ENCODE results near the gene COL11A2. TPM values are rescaled to one million over a fixed set of nuclear protein-coding genes. Genes with fewer than 3 reads are reported as not detected.

COL11A2 gene
- polyA plus RNA-seq, 1 donor from 2014 or later = 9.8 TPM

DNA sequence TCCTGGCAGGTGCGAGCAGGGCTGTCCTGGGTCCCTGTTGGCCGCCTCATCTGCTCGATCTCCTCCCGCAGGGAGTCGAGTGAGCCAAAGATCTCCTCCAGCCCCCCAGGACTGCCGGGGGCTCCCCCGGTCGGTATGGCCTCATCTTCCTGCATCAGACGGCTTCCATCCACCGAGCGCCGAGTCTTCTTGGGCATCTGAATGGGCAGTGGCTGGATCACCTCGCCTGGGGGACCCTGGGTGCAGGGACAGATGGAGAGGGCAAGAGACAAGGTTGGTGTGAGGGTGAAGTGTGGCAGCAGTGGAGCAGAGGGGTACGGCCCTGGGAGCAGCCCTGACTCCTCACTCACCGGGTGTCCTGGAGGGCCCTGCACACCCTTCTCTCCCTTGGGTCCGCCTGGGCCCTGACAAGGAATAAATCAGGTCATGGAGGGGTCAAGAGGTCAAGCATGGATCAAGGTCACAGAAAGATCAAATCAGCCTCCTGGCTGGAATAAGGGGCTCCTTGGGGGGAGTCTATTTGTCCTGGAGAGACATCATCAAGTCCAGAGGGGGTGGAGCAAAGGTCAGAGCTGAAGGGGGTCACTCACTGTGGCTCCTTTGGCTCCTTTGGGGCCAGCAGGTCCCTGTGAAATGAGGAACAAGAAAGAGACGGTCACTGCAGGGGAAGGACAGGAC, 26.5 kb downstream of the COL11A2 start:
- Histone ChIP-seq H3K36me3 (ENCODE audit: insufficient read depth, low read length) (no peaks in the 10 kb centered on the region), H3K9ac (ENCODE audit: low read length) (no peak overlapping the region), H3K4me2 (ENCODE audit: low read length) (no peak overlapping the region), H3K9me3 (ENCODE audit: low read length) (no peaks in the 10 kb centered on the region), H2AFZ (ENCODE audit: low read depth, low read length) (no peak overlapping the region), H3K27me3 (ENCODE audit: insufficient read depth, low read depth, low read length) (peaks cover 8% of the 10 kb centered on the region), H3K4me3 (ENCODE audit: low read length) (no peak overlapping the region), H4K20me1 (ENCODE audit: insufficient read depth) (no peaks in the 10 kb centered on the region), H3F3A (ENCODE audit: insufficient read depth, low read length, poor library complexity, severe bottlenecking) (no peaks in the 10 kb centered on the region), H3K79me2 (replicated peaks; ENCODE audit: insufficient read depth, low read length) (no peaks in the 10 kb centered on the region), H3K27ac (ENCODE audit: low read length) (no peak overlapping the region), H3K9me2 (ENCODE audit: insufficient read depth, low read length) (no peaks in the 10 kb centered on the region)
- TF ChIP-seq POLR2AphosphoS5 (IDR thresholded peaks at IDR 0.05) (no peak), EZH2 (IDR thresholded peaks at IDR 0.05; ENCODE audit: borderline replicate concordance, insufficient read depth, low read length, poor library complexity, severe bottlenecking) (no peak), EP300 (conservative IDR thresholded peaks at IDR 0.05; ENCODE audit: poor library complexity, severe bottlenecking) (no peak), RAD21 (conservative IDR thresholded peaks at IDR 0.05) (no peak), TAF1 (IDR thresholded peaks at IDR 0.05; ENCODE audit: low read depth) (no peak), MXI1 (conservative IDR thresholded peaks at IDR 0.05; ENCODE audit: poor library complexity, severe bottlenecking) (no peak), SMC3 (conservative IDR thresholded peaks at IDR 0.05; ENCODE audit: poor library complexity) (no peak)
- TF ChIP-seq, protein P1, sequence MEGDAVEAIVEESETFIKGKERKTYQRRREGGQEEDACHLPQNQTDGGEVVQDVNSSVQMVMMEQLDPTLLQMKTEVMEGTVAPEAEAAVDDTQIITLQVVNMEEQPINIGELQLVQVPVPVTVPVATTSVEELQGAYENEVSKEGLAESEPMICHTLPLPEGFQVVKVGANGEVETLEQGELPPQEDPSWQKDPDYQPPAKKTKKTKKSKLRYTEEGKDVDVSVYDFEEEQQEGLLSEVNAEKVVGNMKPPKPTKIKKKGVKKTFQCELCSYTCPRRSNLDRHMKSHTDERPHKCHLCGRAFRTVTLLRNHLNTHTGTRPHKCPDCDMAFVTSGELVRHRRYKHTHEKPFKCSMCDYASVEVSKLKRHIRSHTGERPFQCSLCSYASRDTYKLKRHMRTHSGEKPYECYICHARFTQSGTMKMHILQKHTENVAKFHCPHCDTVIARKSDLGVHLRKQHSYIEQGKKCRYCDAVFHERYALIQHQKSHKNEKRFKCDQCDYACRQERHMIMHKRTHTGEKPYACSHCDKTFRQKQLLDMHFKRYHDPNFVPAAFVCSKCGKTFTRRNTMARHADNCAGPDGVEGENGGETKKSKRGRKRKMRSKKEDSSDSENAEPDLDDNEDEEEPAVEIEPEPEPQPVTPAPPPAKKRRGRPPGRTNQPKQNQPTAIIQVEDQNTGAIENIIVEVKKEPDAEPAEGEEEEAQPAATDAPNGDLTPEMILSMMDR (IDR thresholded peaks at IDR 0.05; ENCODE audit: poor library complexity, severe bottlenecking) = no peak
- TF ChIP-seq, protein P2, sequence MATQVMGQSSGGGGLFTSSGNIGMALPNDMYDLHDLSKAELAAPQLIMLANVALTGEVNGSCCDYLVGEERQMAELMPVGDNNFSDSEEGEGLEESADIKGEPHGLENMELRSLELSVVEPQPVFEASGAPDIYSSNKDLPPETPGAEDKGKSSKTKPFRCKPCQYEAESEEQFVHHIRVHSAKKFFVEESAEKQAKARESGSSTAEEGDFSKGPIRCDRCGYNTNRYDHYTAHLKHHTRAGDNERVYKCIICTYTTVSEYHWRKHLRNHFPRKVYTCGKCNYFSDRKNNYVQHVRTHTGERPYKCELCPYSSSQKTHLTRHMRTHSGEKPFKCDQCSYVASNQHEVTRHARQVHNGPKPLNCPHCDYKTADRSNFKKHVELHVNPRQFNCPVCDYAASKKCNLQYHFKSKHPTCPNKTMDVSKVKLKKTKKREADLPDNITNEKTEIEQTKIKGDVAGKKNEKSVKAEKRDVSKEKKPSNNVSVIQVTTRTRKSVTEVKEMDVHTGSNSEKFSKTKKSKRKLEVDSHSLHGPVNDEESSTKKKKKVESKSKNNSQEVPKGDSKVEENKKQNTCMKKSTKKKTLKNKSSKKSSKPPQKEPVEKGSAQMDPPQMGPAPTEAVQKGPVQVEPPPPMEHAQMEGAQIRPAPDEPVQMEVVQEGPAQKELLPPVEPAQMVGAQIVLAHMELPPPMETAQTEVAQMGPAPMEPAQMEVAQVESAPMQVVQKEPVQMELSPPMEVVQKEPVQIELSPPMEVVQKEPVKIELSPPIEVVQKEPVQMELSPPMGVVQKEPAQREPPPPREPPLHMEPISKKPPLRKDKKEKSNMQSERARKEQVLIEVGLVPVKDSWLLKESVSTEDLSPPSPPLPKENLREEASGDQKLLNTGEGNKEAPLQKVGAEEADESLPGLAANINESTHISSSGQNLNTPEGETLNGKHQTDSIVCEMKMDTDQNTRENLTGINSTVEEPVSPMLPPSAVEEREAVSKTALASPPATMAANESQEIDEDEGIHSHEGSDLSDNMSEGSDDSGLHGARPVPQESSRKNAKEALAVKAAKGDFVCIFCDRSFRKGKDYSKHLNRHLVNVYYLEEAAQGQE (IDR thresholded peaks at IDR 0.05; ENCODE audit: borderline replicate concordance) = no peak

DNA sequence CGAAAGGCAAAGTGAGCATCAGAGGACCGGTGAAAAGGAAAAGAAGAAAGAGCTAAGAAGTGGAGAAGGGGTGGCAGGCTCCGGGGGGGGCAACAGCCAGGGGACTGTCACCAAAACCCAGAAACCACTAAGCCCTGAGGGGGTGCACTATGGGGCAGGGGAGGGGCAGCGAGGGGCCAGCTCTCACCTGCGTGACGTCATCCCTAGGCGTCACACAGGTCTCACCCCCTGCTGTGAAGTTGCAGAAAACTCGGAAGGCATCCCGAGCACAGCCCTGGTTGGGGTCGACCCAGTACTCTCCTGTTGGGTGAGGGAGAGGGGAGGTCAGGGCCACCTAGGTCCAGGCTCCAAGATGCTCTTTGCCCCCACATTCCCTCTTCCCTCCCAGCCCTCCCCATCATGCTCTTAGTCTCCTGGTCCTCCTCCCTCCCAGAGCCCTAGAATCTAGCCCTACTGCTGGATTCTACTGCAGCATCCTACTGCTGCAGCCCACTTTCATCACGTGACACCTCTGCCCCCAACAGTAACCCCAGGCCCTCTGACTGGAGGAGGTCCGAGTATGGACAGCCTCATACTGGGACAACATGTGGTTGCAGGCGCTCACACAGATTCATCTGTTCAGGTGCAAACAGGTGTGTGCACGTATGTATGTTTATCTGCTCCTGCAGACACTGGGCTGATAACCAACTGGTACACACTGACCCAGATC, 27.4 kb downstream of the COL11A2 start:
- H3K4me3 ChIP-seq (ENCODE audit: low read length) = no peak overlapping the region
- TF ChIP-seq, protein P2 (IDR thresholded peaks at IDR 0.05; ENCODE audit: borderline replicate concordance) = no peak
- TF ChIP-seq EP300 (conservative IDR thresholded peaks at IDR 0.05; ENCODE audit: poor library complexity, severe bottlenecking) (no peak), EZH2 (IDR thresholded peaks at IDR 0.05; ENCODE audit: borderline replicate concordance, insufficient read depth, low read length, poor library complexity, severe bottlenecking) (no peak), POLR2AphosphoS5 (IDR thresholded peaks at IDR 0.05) (no peak), RAD21 (conservative IDR thresholded peaks at IDR 0.05) (no peak), SMC3 (conservative IDR thresholded peaks at IDR 0.05; ENCODE audit: poor library complexity) (no peak), TAF1 (IDR thresholded peaks at IDR 0.05; ENCODE audit: low read depth) (no peak), MXI1 (conservative IDR thresholded peaks at IDR 0.05; ENCODE audit: poor library complexity, severe bottlenecking) (no peak)
- TF ChIP-seq, protein P1 (IDR thresholded peaks at IDR 0.05; ENCODE audit: poor library complexity, severe bottlenecking) = no peak
- H3K36me3 ChIP-seq (ENCODE audit: insufficient read depth, low read length) = no peaks in the 10 kb centered on the region
- H2AFZ ChIP-seq (ENCODE audit: low read depth, low read length) = no peak overlapping the region
- no peak overlapping the region for H3K9ac ChIP-seq (ENCODE audit: low read length)
- no peaks in the 10 kb centered on the region for H3K9me2 ChIP-seq (ENCODE audit: insufficient read depth, low read length)
- no peak overlapping the region for H3K4me2 ChIP-seq (ENCODE audit: low read length)
- H3K79me2 ChIP-seq (replicated peaks; ENCODE audit: insufficient read depth, low read length) = no peaks in the 10 kb centered on the region
- no peaks in the 10 kb centered on the region for H4K20me1 ChIP-seq (ENCODE audit: insufficient read depth)
- H3F3A ChIP-seq (ENCODE audit: insufficient read depth, low read length, poor library complexity, severe bottlenecking) = no peaks in the 10 kb centered on the region
- H3K9me3 ChIP-seq (ENCODE audit: low read length) = no peaks in the 10 kb centered on the region
- no peak overlapping the region for H3K27ac ChIP-seq (ENCODE audit: low read length)
- H3K27me3 ChIP-seq (ENCODE audit: insufficient read depth, low read depth, low read length) = peaks cover 8% of the 10 kb centered on the region
